Natural killer cell (primary cell): ENCODE measurements around the gene TFE3. TPM values are rescaled to one million over a fixed set of nuclear protein-coding genes. Genes with fewer than 3 reads are reported as not detected.

Experiments
- ATAC-seq, 3 donors: fragments of 150-1000 bp in 2 of 3; fragments of 200-7000 bp in 1 of 3; cut with Tn5 transposase; 1 replicate in 1 of 3; 2 replicates in 2 of 3; pipeline ENCODE4 v1.10.0; 2021; ENCODE audit warnings: mild to moderate bottlenecking in 2 of 3, moderate library complexity in 2 of 3
- DNase-seq, 2 donors: peaks; one replicate each; pipeline versions ENCODE4 v3.0.0 to v3.0.0-alpha.2; 2013 to 2021; ENCODE audit warnings: mixed read lengths in 1 of 2
- H3K27ac ChIP-seq: one replicate; pipeline ENCODE4 v1.5.1; 2013; ENCODE audit warnings: mild to moderate bottlenecking, low read length
- H3K27me3 ChIP-seq: one replicate; pipeline ENCODE4 v1.6.1; 2013; ENCODE audit warnings: low read length; ENCODE audit not compliant: control insufficient read depth, insufficient read depth
- H3K36me3 ChIP-seq: one replicate; pipeline ENCODE4 v1.6.1; 2013; ENCODE audit warnings: low read length; ENCODE audit not compliant: control insufficient read depth, insufficient read depth
- H3K4me1 ChIP-seq: one replicate; pipeline ENCODE4 v1.6.1; 2013; ENCODE audit warnings: low read length; ENCODE audit not compliant: control insufficient read depth, insufficient read depth
- H3K4me3 ChIP-seq: one replicate; pipeline ENCODE4 v1.5.1; 2013; ENCODE audit warnings: low read length
- H3K9me3 ChIP-seq: one replicate; pipeline ENCODE4 v1.6.1; 2013; ENCODE audit warnings: low read length; ENCODE audit not compliant: control insufficient read depth, insufficient read depth
- H3K27ac Mint-ChIP-seq, 2 donors: one replicate each; pipeline ENCODE4 v1.8.0; 2022; ENCODE audit warnings: mild to moderate bottlenecking in 2 of 2, mixed read lengths in 2 of 2, moderate library complexity in 1 of 2
- H3K27me3 Mint-ChIP-seq, 2 donors: one replicate each; pipeline ENCODE4 v1.8.0; 2022; ENCODE audit warnings: low read depth in 2 of 2, mixed read lengths in 2 of 2
- H3K36me3 Mint-ChIP-seq: one replicate; pipeline ENCODE4 v1.8.0; 2022; ENCODE audit warnings: mixed read lengths
- H3K4me1 Mint-ChIP-seq, 2 donors: one replicate each; pipeline ENCODE4 v1.8.0; 2022; ENCODE audit warnings: mixed read lengths in 2 of 2
- H3K4me3 Mint-ChIP-seq: one replicate; pipeline ENCODE4 v1.8.0; 2022; ENCODE audit warnings: mild to moderate bottlenecking, moderate library complexity, mixed read lengths
- H3K9me3 Mint-ChIP-seq, 2 donors: one replicate each; pipeline ENCODE4 v1.8.0; 2022; ENCODE audit warnings: mixed read lengths in 2 of 2
- CTCF ChIP-seq: fragments of 200-600 bp; IDR thresholded peaks from one replicate; pipeline ENCODE4 v1.8.0; 2022; ENCODE audit warnings: antibody characterized with exemption
- WGBS: methylation state at CpG from one replicate; pipeline ENCODE4 v1.1.7; 2013; ENCODE audit warnings: missing lambda C conversion rate; ENCODE audit not compliant: insufficient coverage; 5-methylcytosine and 5-hydroxymethylcytosine counted together
- intact Hi-C: fragments of 100-400 bp; cut with micrococcal nuclease; formaldehyde crosslinking; loops from one replicate; pipeline ENCODE4 v1.14.2; 2022
- total RNA-seq, 4 donors: library from RNA; stranded (reverse); fragments of 120-200 nt in 1 of 4; gene quantifications; one replicate each; pipeline versions ENCODE4 v1.2.3 to v1.2.4, GENCODE V29; 2013 to 2022

The TFE3 gene, protein sequence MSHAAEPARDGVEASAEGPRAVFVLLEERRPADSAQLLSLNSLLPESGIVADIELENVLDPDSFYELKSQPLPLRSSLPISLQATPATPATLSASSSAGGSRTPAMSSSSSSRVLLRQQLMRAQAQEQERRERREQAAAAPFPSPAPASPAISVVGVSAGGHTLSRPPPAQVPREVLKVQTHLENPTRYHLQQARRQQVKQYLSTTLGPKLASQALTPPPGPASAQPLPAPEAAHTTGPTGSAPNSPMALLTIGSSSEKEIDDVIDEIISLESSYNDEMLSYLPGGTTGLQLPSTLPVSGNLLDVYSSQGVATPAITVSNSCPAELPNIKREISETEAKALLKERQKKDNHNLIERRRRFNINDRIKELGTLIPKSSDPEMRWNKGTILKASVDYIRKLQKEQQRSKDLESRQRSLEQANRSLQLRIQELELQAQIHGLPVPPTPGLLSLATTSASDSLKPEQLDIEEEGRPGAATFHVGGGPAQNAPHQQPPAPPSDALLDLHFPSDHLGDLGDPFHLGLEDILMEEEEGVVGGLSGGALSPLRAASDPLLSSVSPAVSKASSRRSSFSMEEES
- 10 to 100 TPM; 43.8 to 57.5 (median 43.9) TPM for total RNA-seq
- total RNA-seq (2013): 17.1 TPM

- no peaks in the 10 kb centered on the region for H3K27me3 ChIP-seq
- no peaks in the 10 kb centered on the region for H3K9me3 ChIP-seq
- peaks cover 10% of the 10 kb centered on the region for H3K36me3 ChIP-seq
- Mint-ChIP-seq H3K27me3 (no peaks in the 10 kb centered on the region), H3K27ac (peak within 1 kb of the TSS; percentile 89 to 92), H3K36me3 (no peaks in the 10 kb centered on the region), H3K9me3 (no peaks in the 10 kb centered on the region), H3K4me1 (peaks cover 23 to 33% of the 10 kb centered on the region in 2 donors), H3K4me3 (peak within 1 kb of the TSS; percentile 86)
- intact Hi-C loops: loop anchor here (1.0 to 5.0 kb wide), 3 partner anchors 41 to 126 kb away; partner anchors contain the start of genes GRIPAP1 and PIM2
- peak; percentile 90 to 97 for DNase-seq
- ATAC-seq: peak; percentile 86 to 95 (median 86)
- H3K27ac ChIP-seq: peak within 1 kb of the TSS; percentile 94
- peak within 1 kb of the TSS; percentile 66 for H3K4me3 ChIP-seq
- peaks cover 33% of the 10 kb centered on the region for H3K4me1 ChIP-seq
- peak; percentile 30 for TF ChIP-seq CTCF
- 0% methylated on average over 52 of the region's 67 CpGs for WGBS
Observed at GRCh38 chrX:49043220-49043986, at the start of gene TFE3. Gene TFE3 (minus strand): TSS chrX:49043357. CDS start chrX:49043226, 131 bp downstream.

DNA sequence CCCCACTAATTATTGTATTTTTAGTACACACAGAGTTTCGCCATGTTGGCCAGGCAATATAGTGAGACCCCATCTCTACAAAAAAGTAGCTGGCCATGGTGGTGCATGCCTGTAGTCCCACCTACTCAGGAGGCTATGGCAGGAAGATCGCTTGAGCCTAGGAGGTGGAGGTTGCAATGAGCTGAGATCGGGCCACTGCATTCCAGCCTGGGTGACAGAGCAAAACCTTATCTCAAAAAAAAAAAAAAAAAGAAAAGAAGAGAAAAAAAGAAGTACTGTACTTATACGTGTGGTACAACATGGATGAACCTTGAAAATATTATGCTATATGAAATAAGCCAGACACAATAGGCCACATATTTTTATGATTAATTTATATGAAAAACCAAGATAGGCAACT lies 46.4 kb upstream of the TFE3 start:
- Histone ChIP-seq H3K9me3 (no peaks in the 10 kb centered on the region), H3K27me3 (no peaks in the 10 kb centered on the region), H3K4me1 (no peaks in the 10 kb centered on the region), H3K27ac (no peak overlapping the region), H3K36me3 (no peaks in the 10 kb centered on the region), H3K4me3 (no peak overlapping the region)
- Mint-ChIP-seq H3K36me3 (no peaks in the 10 kb centered on the region), H3K9me3 (no peaks in the 10 kb centered on the region), H3K27ac (no peak overlapping the region), H3K27me3 (no peaks in the 10 kb centered on the region), H3K4me1 (no peaks in the 10 kb centered on the region), H3K4me3 (no peak overlapping the region)
- no peak for ATAC-seq
- WGBS: no CpG with 5 or more reads among the region's 4 CpGs
- TF ChIP-seq CTCF: no peak
- intact Hi-C loops: no loop called here
- no peak for DNase-seq

GRCh38 chrX:49082271-49082871 lies 39.2 kb upstream of the TFE3 start:
- DNase-seq (no peak), ATAC-seq (no peak)
- Mint-ChIP-seq H3K27me3 (no peaks in the 10 kb centered on the region), H3K4me1 (peaks cover 7 to 14% of the 10 kb centered on the region in 2 donors), H3K4me3 (peak overlapping the region; percentile 1), H3K9me3 (no peaks in the 10 kb centered on the region), H3K36me3 (no peaks in the 10 kb centered on the region), H3K27ac (no peak overlapping the region)
- peaks cover 11% of the 10 kb centered on the region for H3K4me1 ChIP-seq
- no peak for TF ChIP-seq CTCF
- H3K4me3 ChIP-seq: no peak overlapping the region
- H3K36me3 ChIP-seq: no peaks in the 10 kb centered on the region
- no peaks in the 10 kb centered on the region for H3K27me3 ChIP-seq
- H3K27ac ChIP-seq: no peak overlapping the region
- H3K9me3 ChIP-seq: no peaks in the 10 kb centered on the region
- intact Hi-C loops: no loop called here
- WGBS: 93% methylated on average over 4 of the region's 4 CpGs
